Thyroid gland (tissue), 4 donors: ENCODE data around the gene B3GALT6. TPM values are rescaled to one million over a fixed set of nuclear protein-coding genes. Genes with fewer than 3 reads are reported as not detected.

Source experiments
- DNase-seq, 2 donors: peaks; one replicate each; pipeline ENCODE4 v3.0.0-alpha.2; 2019
- H3K27ac ChIP-seq, 3 donors: fragments of 200-600 bp; sonication (generic); 1 replicate in 2 of 3; 2 replicates in 1 of 3; pipeline ENCODE4 v1.5.1; 2016 to 2019; ENCODE audit warnings: mild to moderate bottlenecking in 1 of 3, moderate library complexity in 1 of 3
- H3K27me3 ChIP-seq: fragments of 200-600 bp; sonication (generic); one replicate; pipeline ENCODE4 v1.5.1; 2019
- H3K36me3 ChIP-seq, 2 donors: fragments of 200-600 bp; sonication (generic); one replicate each; pipeline ENCODE4 v1.5.1; 2016 to 2019
- H3K4me1 ChIP-seq, 2 donors: fragments of 200-600 bp; sonication (generic); one replicate each; pipeline ENCODE4 v1.5.1; 2017 to 2019
- H3K4me3 ChIP-seq, 3 donors: fragments of 200-600 bp; sonication (generic); replicated peaks in 1 of 3; 1 replicate in 2 of 3; 2 replicates in 1 of 3; pipeline ENCODE4 v1.5.1; 2016; ENCODE audit warnings: mild to moderate bottlenecking in 1 of 3
- H3K9me3 ChIP-seq: fragments of 200-600 bp; sonication (generic); one replicate; pipeline ENCODE4 v1.5.1; 2017
- CTCF ChIP-seq, 6 experiments: fragments of 200-600 bp in 3 of 6; fragments of 450-650 bp in 3 of 6; sonication (generic) in 3 of 6; IDR thresholded peaks; one replicate each; pipeline ENCODE4 v1.5.1; 2016 to 2019; ENCODE audit warnings: antibody characterized with exemption in 6 of 6, mild to moderate bottlenecking in 2 of 6, inconsistent platforms in 1 of 6, moderate library complexity in 1 of 6
- POLR2A ChIP-seq, 2 donors: fragments of 450-650 bp; IDR thresholded peaks; one replicate each; pipeline ENCODE4 v1.6.1; 2017; ENCODE audit warnings: antibody characterized with exemption in 2 of 2, mild to moderate bottlenecking in 2 of 2, moderate library complexity in 1 of 2
- WGBS, 2 donors: methylation state at CpG; one replicate each; pipeline ENCODE4 v1.1.5; 2017; 5-methylcytosine and 5-hydroxymethylcytosine counted together
- intact Hi-C: fragments of 100-400 bp; cut with DNase I; formaldehyde crosslinking; loops from one replicate; pipeline ENCODE4 v1.15.1; 2023
- total RNA-seq, 4 donors: library from RNA; depleted of rRNA; stranded (reverse); fragments of >200 nt; gene quantifications; one replicate each; pipeline ENCODE4 v1.2.3, GENCODE V29; 2016

B3GALT6 gene
- total RNA-seq: 10 to 100 TPM; 18.0 to 32.2 (median 25.5) TPM

GRCh38 chr1:1232208-1232795 lies at the start of gene B3GALT6:
Gene B3GALT6 (plus strand): TSS chr1:1232237. CDS start chr1:1232279, 42 bp downstream.
- H3K27me3 ChIP-seq: no peaks in the 10 kb centered on the region
- TF ChIP-seq CTCF (IDR thresholded peaks at IDR 0.05): no peak
- TF ChIP-seq POLR2A (IDR thresholded peaks at IDR 0.05): peak in 1 of 2 donors; percentile 70
- peaks cover 14 to 16% of the 10 kb centered on the region in 2 donors for H3K36me3 ChIP-seq
- 28% methylated on average over 5 of the region's 100 CpGs; no CpG with 5 or more reads in 1 of the 2 donors for WGBS, 2 donors
- no peaks in the 10 kb centered on the region for H3K9me3 ChIP-seq
- intact Hi-C loops: no loop called here
- peak within 1 kb of the TSS; percentile 48 to 80 (median 73) for H3K27ac ChIP-seq
- H3K4me3 ChIP-seq: peak within 1 kb of the TSS; percentile 85 to 98 (median 96)
- peaks cover 18 to 36% of the 10 kb centered on the region in 2 donors for H3K4me1 ChIP-seq
- DNase-seq: peak in 1 of 2 donors; percentile 11

GRCh38 chr1:1182491-1183220 lies 49.4 kb upstream of the B3GALT6 start:
- 76 to 85% methylated on average over 27 to 38 of the region's 39 CpGs for WGBS, 2 donors
- no peaks in the 10 kb centered on the region for H3K4me1 ChIP-seq
- TF ChIP-seq POLR2A (IDR thresholded peaks at IDR 0.05) (no peak), CTCF (IDR thresholded peaks at IDR 0.05) (no peak)
- H3K4me3 ChIP-seq: no peak overlapping the region
- no peaks in the 10 kb centered on the region for H3K36me3 ChIP-seq
- no peak overlapping the region for H3K27ac ChIP-seq
- DNase-seq: no peak
- H3K27me3 ChIP-seq: no peaks in the 10 kb centered on the region
- intact Hi-C loops: no loop called here
- no peaks in the 10 kb centered on the region for H3K9me3 ChIP-seq

GRCh38 chr1:1183221-1183747 lies 48.8 kb upstream of the B3GALT6 start:
- Histone ChIP-seq H3K36me3 (no peaks in the 10 kb centered on the region), H3K4me1 (no peaks in the 10 kb centered on the region), H3K9me3 (no peaks in the 10 kb centered on the region), H3K27ac (no peak overlapping the region), H3K27me3 (no peaks in the 10 kb centered on the region), H3K4me3 (no peak overlapping the region)
- TF ChIP-seq CTCF (IDR thresholded peaks at IDR 0.05) (no peak), POLR2A (IDR thresholded peaks at IDR 0.05) (no peak)
- 78 to 88% methylated on average over 20 of the region's 21 CpGs for WGBS, 2 donors
- DNase-seq: no peak
- intact Hi-C loops: no loop called here

GRCh38 chr1:1183833-1184775 lies 47.9 kb upstream of the B3GALT6 start:
- 88 to 91% methylated on average over 19 to 30 of the region's 33 CpGs for WGBS, 2 donors
- TF ChIP-seq POLR2A (IDR thresholded peaks at IDR 0.05) (no peak), CTCF (IDR thresholded peaks at IDR 0.05) (no peak)
- H3K27ac ChIP-seq: no peak overlapping the region
- intact Hi-C loops: no loop called here
- H3K4me1 ChIP-seq: no peaks in the 10 kb centered on the region
- H3K9me3 ChIP-seq: no peaks in the 10 kb centered on the region
- H3K27me3 ChIP-seq: no peaks in the 10 kb centered on the region
- no peaks in the 10 kb centered on the region for H3K36me3 ChIP-seq
- DNase-seq: no peak
- no peak overlapping the region for H3K4me3 ChIP-seq
